Thyroid gland (tissue), 4 donors: ENCODE results near the gene BCAS3. TPM values are rescaled to one million over a fixed set of nuclear protein-coding genes. Genes with fewer than 3 reads are reported as not detected.

Experiments
- DNase-seq, 2 donors: peaks; one replicate each; pipeline ENCODE4 v3.0.0-alpha.2; 2019
- H3K27ac ChIP-seq, 3 donors: fragments of 200-600 bp; sonication (generic); 1 replicate in 2 of 3; 2 replicates in 1 of 3; pipeline ENCODE4 v1.5.1; 2016 to 2019; ENCODE audit warnings: mild to moderate bottlenecking in 1 of 3, moderate library complexity in 1 of 3
- H3K27me3 ChIP-seq: fragments of 200-600 bp; sonication (generic); one replicate; pipeline ENCODE4 v1.5.1; 2019
- H3K36me3 ChIP-seq, 2 donors: fragments of 200-600 bp; sonication (generic); one replicate each; pipeline ENCODE4 v1.5.1; 2016 to 2019
- H3K4me1 ChIP-seq, 2 donors: fragments of 200-600 bp; sonication (generic); one replicate each; pipeline ENCODE4 v1.5.1; 2017 to 2019
- H3K4me3 ChIP-seq, 3 donors: fragments of 200-600 bp; sonication (generic); replicated peaks in 1 of 3; 1 replicate in 2 of 3; 2 replicates in 1 of 3; pipeline ENCODE4 v1.5.1; 2016; ENCODE audit warnings: mild to moderate bottlenecking in 1 of 3
- H3K9me3 ChIP-seq: fragments of 200-600 bp; sonication (generic); one replicate; pipeline ENCODE4 v1.5.1; 2017
- CTCF ChIP-seq, 6 experiments: fragments of 200-600 bp in 3 of 6; fragments of 450-650 bp in 3 of 6; sonication (generic) in 3 of 6; IDR thresholded peaks; one replicate each; pipeline ENCODE4 v1.5.1; 2016 to 2019; ENCODE audit warnings: antibody characterized with exemption in 6 of 6, mild to moderate bottlenecking in 2 of 6, inconsistent platforms in 1 of 6, moderate library complexity in 1 of 6
- POLR2A ChIP-seq, 2 donors: fragments of 450-650 bp; IDR thresholded peaks; one replicate each; pipeline ENCODE4 v1.6.1; 2017; ENCODE audit warnings: antibody characterized with exemption in 2 of 2, mild to moderate bottlenecking in 2 of 2, moderate library complexity in 1 of 2
- WGBS, 2 donors: methylation state at CpG; one replicate each; pipeline ENCODE4 v1.1.5; 2017; 5-methylcytosine and 5-hydroxymethylcytosine counted together
- intact Hi-C: fragments of 100-400 bp; cut with DNase I; formaldehyde crosslinking; loops from one replicate; pipeline ENCODE4 v1.15.1; 2023
- total RNA-seq, 4 donors: library from RNA; depleted of rRNA; stranded (reverse); fragments of >200 nt; gene quantifications; one replicate each; pipeline ENCODE4 v1.2.3, GENCODE V29; 2016

BCAS3 gene
- total RNA-seq, 4 donors from 2014 or later = 41.8 to 78.7 (median 51.6) TPM

DNA sequence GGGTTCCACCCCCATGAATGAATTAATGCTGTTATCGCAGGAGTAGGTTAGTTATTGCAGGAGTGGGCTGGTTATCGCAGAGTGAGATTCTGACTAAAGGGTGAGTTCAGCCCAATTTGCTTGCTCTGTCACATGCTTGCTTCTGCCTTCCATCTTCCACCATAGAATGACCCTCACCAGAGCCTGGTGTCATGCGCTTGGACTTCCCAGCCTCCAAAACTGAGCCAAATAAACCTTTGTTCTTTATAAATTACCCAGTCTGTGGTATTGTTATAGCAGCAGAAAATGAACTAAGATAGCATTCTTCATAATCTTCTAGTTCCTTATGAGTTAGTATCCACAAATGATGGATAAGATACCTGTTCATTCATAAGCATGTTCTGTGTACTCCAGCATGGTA, 486.9 kb downstream of the BCAS3 start:
- DNase-seq = no peak
- intact Hi-C loops = no loop called here
- Histone ChIP-seq H3K36me3 (no peaks in the 10 kb centered on the region), H3K9me3 (no peaks in the 10 kb centered on the region), H3K27ac (no peak overlapping the region), H3K4me3 (no peak overlapping the region), H3K4me1 (no peaks in the 10 kb centered on the region), H3K27me3 (no peaks in the 10 kb centered on the region)
- no peak for TF ChIP-seq POLR2A (IDR thresholded peaks at IDR 0.05)
- TF ChIP-seq CTCF (IDR thresholded peaks at IDR 0.05) = no peak
- 92 to 95% methylated on average over 3 of the region's 3 CpGs for WGBS, 2 donors

- TF ChIP-seq CTCF (IDR thresholded peaks at IDR 0.05) = no peak
- TF ChIP-seq POLR2A (IDR thresholded peaks at IDR 0.05) = no peak
- 94 to 100% methylated on average over 1 of the region's 1 CpG for WGBS, 2 donors
- intact Hi-C loops = no loop called here
Observed at GRCh38 chr17:61167075-61167474, 489.4 kb downstream of the BCAS3 start.

DNA sequence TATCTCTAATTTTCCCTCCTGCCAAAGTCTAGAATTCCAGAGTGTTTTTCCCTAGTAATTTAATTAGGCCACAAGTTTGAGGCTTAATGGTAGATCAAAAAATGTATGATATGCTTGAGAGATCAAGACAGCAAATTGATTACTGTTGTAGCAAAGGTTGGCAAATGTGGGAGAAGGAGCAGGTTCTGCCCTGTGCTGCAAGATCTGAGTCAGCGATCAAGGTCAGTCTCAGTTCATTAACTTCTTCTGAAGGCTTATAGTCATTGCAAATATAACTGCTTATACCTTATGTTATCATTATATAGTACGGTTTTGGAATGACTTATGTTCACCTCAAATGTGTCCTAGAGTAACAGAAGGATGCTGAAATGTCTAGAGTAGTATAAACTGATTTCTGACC, 490.9 kb downstream of the BCAS3 start:
- intact Hi-C loops = no loop called here
- Histone ChIP-seq H3K4me3 (no peak overlapping the region), H3K9me3 (no peaks in the 10 kb centered on the region), H3K27me3 (no peaks in the 10 kb centered on the region), H3K27ac (no peak overlapping the region), H3K36me3 (no peaks in the 10 kb centered on the region), H3K4me1 (no peaks in the 10 kb centered on the region)
- WGBS, 2 donors = 50 to 55% methylated on average over 2 of the region's 2 CpGs
- TF ChIP-seq POLR2A (IDR thresholded peaks at IDR 0.05) (no peak), CTCF (IDR thresholded peaks at IDR 0.05) (no peak)
- no peak for DNase-seq

More at GRCh38 chr17:61167075-61167474, 489.4 kb downstream of the BCAS3 start:
- no peaks in the 10 kb centered on the region for H3K4me1 ChIP-seq
- H3K27ac ChIP-seq = no peak overlapping the region
- H3K36me3 ChIP-seq = no peaks in the 10 kb centered on the region
- no peak overlapping the region for H3K4me3 ChIP-seq
- H3K27me3 ChIP-seq = no peaks in the 10 kb centered on the region
- no peak for DNase-seq
- no peaks in the 10 kb centered on the region for H3K9me3 ChIP-seq

- no peaks in the 10 kb centered on the region for H3K27me3 ChIP-seq
- intact Hi-C loops = no loop called here
- WGBS, 2 donors = 94 to 96% methylated on average over 1 of the region's 1 CpG
Observed at GRCh38 chr17:61174310-61174709, 496.7 kb downstream of the BCAS3 start.

More at GRCh38 chr17:61174310-61174709, 496.7 kb downstream of the BCAS3 start:
- DNase-seq = no peak
- TF ChIP-seq POLR2A (IDR thresholded peaks at IDR 0.05) (no peak), CTCF (IDR thresholded peaks at IDR 0.05) (no peak)
- Histone ChIP-seq H3K4me3 (no peak overlapping the region), H3K27ac (no peak overlapping the region), H3K4me1 (peaks cover 0 to 1% of the 10 kb centered on the region in 2 donors), H3K9me3 (no peaks in the 10 kb centered on the region), H3K36me3 (no peaks in the 10 kb centered on the region)
